T-cell (primary cell): ENCODE results near the gene NIPA2. TPM values are rescaled to one million over a fixed set of nuclear protein-coding genes. Genes with fewer than 3 reads are reported as not detected.

Experiments used
- ATAC-seq, 4 experiments: fragments of 200-7000 bp in 3 of 4; fragments of 150-1000 bp in 1 of 4; cut with Tn5 transposase; replicated peaks in 1 of 4; 1 replicate in 3 of 4; 2 replicates in 1 of 4; pipeline ENCODE4 v1.10.0; 2021; ENCODE audit warnings: moderate library complexity in 3 of 4, mild to moderate bottlenecking in 2 of 4, moderate number of reproducible peaks in 1 of 4
- CTCF ChIA-PET, 2 donors: fragments of 300-600 bp; sonication (Branson Sonifier 250); formaldehyde crosslinking; loops; one replicate each; lab custom pipeline; 2022; ENCODE audit warnings: antibody characterized with exemption in 2 of 2; lab: Charles Lee
- POLR2A ChIA-PET, 2 donors: fragments of 300-600 bp; sonication (Branson Sonifier 250); formaldehyde crosslinking; loops; one replicate each; lab custom pipeline; 2022; ENCODE audit warnings: antibody characterized with exemption in 2 of 2; lab: Charles Lee
- DNase-seq, 35 experiments: peaks; one replicate each; pipeline versions ENCODE4 v3.0.0 to v3.0.0-alpha.2; 2013 to 2023
- H3K27ac ChIP-seq: one replicate; pipeline ENCODE4 v1.5.1; 2013; ENCODE audit warnings: low read length
- H3K27me3 ChIP-seq, 2 experiments: replicated peaks in 1 of 2; 1 replicate in 1 of 2; 2 replicates in 1 of 2; pipeline versions ENCODE4 v1.6.1 to v1.7.0; 2013; ENCODE audit warnings: low read length in 1 of 2, mixed read lengths in 1 of 2; ENCODE audit not compliant: control insufficient read depth in 2 of 2, insufficient read depth in 2 of 2; ENCODE audit errors: extremely low read depth in 1 of 2
- H3K36me3 ChIP-seq, 2 donors: 1 replicate in 1 of 2; 2 replicates in 1 of 2; pipeline versions ENCODE4 v1.6.1 to v1.7.0; 2013; ENCODE audit warnings: low read length in 1 of 2; ENCODE audit not compliant: control insufficient read depth in 2 of 2, insufficient read depth in 1 of 2; ENCODE audit errors: extremely low read depth in 1 of 2
- H3K4me1 ChIP-seq, 2 experiments: 1 replicate in 1 of 2; 2 replicates in 1 of 2; pipeline versions ENCODE4 v1.6.1 to v1.7.0; 2013; ENCODE audit warnings: low read length in 2 of 2, mixed read lengths in 1 of 2; ENCODE audit not compliant: insufficient read depth in 2 of 2, control insufficient read depth in 1 of 2; ENCODE audit errors: extremely low read depth in 1 of 2
- H3K4me3 ChIP-seq, 2 donors: 1 replicate in 1 of 2; 2 replicates in 1 of 2; pipeline versions ENCODE4 v1.5.1 to v1.7.0; 2013; ENCODE audit warnings: mild to moderate bottlenecking in 2 of 2, low read length in 1 of 2, moderate library complexity in 1 of 2; ENCODE audit not compliant: control insufficient read depth in 1 of 2; ENCODE audit errors: extremely low read depth in 1 of 2
- H3K9me3 ChIP-seq: 2 replicates; pipeline ENCODE4 v1.7.0; 2013
- H3K27ac Mint-ChIP-seq, 2 donors: one replicate each; pipeline ENCODE4 v1.8.0; 2020 to 2021; ENCODE audit warnings: mild to moderate bottlenecking in 2 of 2, mixed read lengths in 2 of 2
- H3K27me3 Mint-ChIP-seq, 2 donors: one replicate each; pipeline ENCODE4 v1.8.0; 2021 to 2022; ENCODE audit warnings: mixed read lengths in 2 of 2
- H3K36me3 Mint-ChIP-seq: one replicate; pipeline ENCODE4 v1.8.0; 2021; ENCODE audit warnings: mixed read lengths
- H3K4me1 Mint-ChIP-seq, 3 donors: one replicate each; pipeline ENCODE4 v1.8.0; 2020 to 2022; ENCODE audit warnings: mixed read lengths in 3 of 3, mild to moderate bottlenecking in 1 of 3
- H3K4me3 Mint-ChIP-seq, 3 donors: one replicate each; pipeline ENCODE4 v1.8.0; 2020 to 2022; ENCODE audit warnings: mild to moderate bottlenecking in 3 of 3, mixed read lengths in 3 of 3, moderate library complexity in 3 of 3
- H3K9me3 Mint-ChIP-seq, 3 donors: one replicate each; pipeline ENCODE4 v1.8.0; 2020 to 2022; ENCODE audit warnings: mixed read lengths in 3 of 3
- WGBS: methylation state at CpG from one replicate; pipeline ENCODE4 v1.1.5; 2013; ENCODE audit warnings: missing lambda C conversion rate; ENCODE audit not compliant: insufficient coverage; 5-methylcytosine and 5-hydroxymethylcytosine counted together
- total RNA-seq, 35 experiments: library from RNA in 6 of 35; stranded (reverse) in 6 of 35; fragments of 120-200 nt in 1 of 35; gene quantifications; one replicate each; pipeline versions ENCODE4 v1.2.1 to v1.2.4 and lab custom pipeline; 2013 to 2026

The NIPA2 gene
- total RNA-seq, 5 donors from 2014 or later (not counting 1 experiment from before 2014, with no cell fraction given): 34.7 to 45.5 (median 43.2) TPM

GRCh38 chr15:22902046-22902445 lies 63.6 kb downstream of the NIPA2 start:
- H3K9me3 Mint-ChIP-seq: no peaks in the 10 kb centered on the region
- ATAC-seq: no peak
- Histone ChIP-seq H3K36me3 (no peaks in the 10 kb centered on the region), H3K27ac (no peak overlapping the region), H3K4me3 (no peak overlapping the region), H3K9me3 (no peaks in the 10 kb centered on the region), H3K27me3 (no peaks in the 10 kb centered on the region), H3K4me1 (no peaks in the 10 kb centered on the region)
- no peaks in the 10 kb centered on the region for H3K27me3 Mint-ChIP-seq
- 90% methylated on average over 5 of the region's 11 CpGs for WGBS
- CTCF ChIA-PET: no interaction called here
- POLR2A ChIA-PET: no interaction called here
- H3K4me1 Mint-ChIP-seq: no peaks in the 10 kb centered on the region
- H3K36me3 Mint-ChIP-seq: peaks cover 8% of the 10 kb centered on the region
- no peak for DNase-seq
- no peak overlapping the region for H3K27ac Mint-ChIP-seq
- H3K4me3 Mint-ChIP-seq: no peak overlapping the region

- Mint-ChIP-seq H3K36me3 (peaks cover 6% of the 10 kb centered on the region), H3K4me3 (no peak overlapping the region), H3K4me1 (no peaks in the 10 kb centered on the region), H3K27ac (no peak overlapping the region), H3K27me3 (no peaks in the 10 kb centered on the region), H3K9me3 (no peaks in the 10 kb centered on the region)
- DNase-seq (no peak), ATAC-seq (no peak)
- Histone ChIP-seq H3K9me3 (no peaks in the 10 kb centered on the region), H3K36me3 (no peaks in the 10 kb centered on the region), H3K27ac (no peak overlapping the region), H3K27me3 (no peaks in the 10 kb centered on the region), H3K4me3 (no peak overlapping the region), H3K4me1 (no peaks in the 10 kb centered on the region)
- 84% methylated on average over 12 of the region's 12 CpGs for WGBS
- CTCF ChIA-PET: no interaction called here
- POLR2A ChIA-PET: no interaction called here
Measured at GRCh38 chr15:22902578-22902977, 64.1 kb downstream of the NIPA2 start.

GRCh38 chr15:22902981-22903380 lies 64.5 kb downstream of the NIPA2 start:
- ATAC-seq: no peak
- CTCF ChIA-PET: no interaction called here
- H3K27ac Mint-ChIP-seq: no peak overlapping the region

GRCh38 chr15:22903427-22903826 lies 65.0 kb downstream of the NIPA2 start:
- no peaks in the 10 kb centered on the region for H3K9me3 ChIP-seq
- no peaks in the 10 kb centered on the region for H3K27me3 ChIP-seq
- ChIA-PET POLR2A (no interaction called here), CTCF (no interaction called here)
- H3K27ac ChIP-seq: no peak overlapping the region
- ATAC-seq (no peak), DNase-seq (no peak)
- no peaks in the 10 kb centered on the region for H3K36me3 ChIP-seq
- Mint-ChIP-seq H3K4me3 (no peak overlapping the region), H3K4me1 (no peaks in the 10 kb centered on the region), H3K36me3 (peaks cover 6% of the 10 kb centered on the region), H3K27me3 (no peaks in the 10 kb centered on the region), H3K27ac (no peak overlapping the region), H3K9me3 (no peaks in the 10 kb centered on the region)
- H3K4me1 ChIP-seq: no peaks in the 10 kb centered on the region
- no peak overlapping the region for H3K4me3 ChIP-seq
- 94% methylated on average over 16 of the region's 18 CpGs for WGBS

More at GRCh38 chr15:22902981-22903380, 64.5 kb downstream of the NIPA2 start:
- no peaks in the 10 kb centered on the region for H3K4me1 Mint-ChIP-seq
- WGBS: 94% methylated on average over 9 of the region's 11 CpGs
- no peaks in the 10 kb centered on the region for H3K27me3 ChIP-seq
- no peaks in the 10 kb centered on the region for H3K27me3 Mint-ChIP-seq
- POLR2A ChIA-PET: no interaction called here
- no peaks in the 10 kb centered on the region for H3K9me3 Mint-ChIP-seq
- H3K9me3 ChIP-seq: no peaks in the 10 kb centered on the region
- no peak overlapping the region for H3K4me3 Mint-ChIP-seq
- no peak overlapping the region for H3K27ac ChIP-seq
- no peak for DNase-seq
- no peak overlapping the region for H3K4me3 ChIP-seq
- peaks cover 6% of the 10 kb centered on the region for H3K36me3 Mint-ChIP-seq
- no peaks in the 10 kb centered on the region for H3K4me1 ChIP-seq
- H3K36me3 ChIP-seq: no peaks in the 10 kb centered on the region

- Histone ChIP-seq H3K4me1 (no peaks in the 10 kb centered on the region), H3K27me3 (no peaks in the 10 kb centered on the region), H3K9me3 (no peaks in the 10 kb centered on the region), H3K27ac (no peak overlapping the region), H3K4me3 (no peak overlapping the region), H3K36me3 (no peaks in the 10 kb centered on the region)
- ATAC-seq (no peak), DNase-seq (no peak)
- POLR2A ChIA-PET: no interaction called here
- no peak overlapping the region for H3K27ac Mint-ChIP-seq
- H3K4me3 Mint-ChIP-seq: no peak overlapping the region
- no peaks in the 10 kb centered on the region for H3K27me3 Mint-ChIP-seq
- no peaks in the 10 kb centered on the region for H3K4me1 Mint-ChIP-seq
- no peaks in the 10 kb centered on the region for H3K9me3 Mint-ChIP-seq
- 84% methylated on average over 14 of the region's 19 CpGs for WGBS
- peaks cover 10% of the 10 kb centered on the region for H3K36me3 Mint-ChIP-seq
- CTCF ChIA-PET: no interaction called here
Measured at GRCh38 chr15:22903961-22904534, 65.6 kb downstream of the NIPA2 start.

GRCh38 chr15:22904736-22905135 lies 66.3 kb downstream of the NIPA2 start:
- Mint-ChIP-seq H3K4me3 (no peak overlapping the region), H3K27ac (no peak overlapping the region), H3K9me3 (no peaks in the 10 kb centered on the region), H3K4me1 (no peaks in the 10 kb centered on the region), H3K36me3 (peaks cover 10% of the 10 kb centered on the region), H3K27me3 (no peaks in the 10 kb centered on the region)
- ATAC-seq: no peak
- Histone ChIP-seq H3K27me3 (no peaks in the 10 kb centered on the region), H3K36me3 (peaks cover 0 to 3% of the 10 kb centered on the region in 2 donors), H3K4me3 (no peak overlapping the region), H3K9me3 (no peaks in the 10 kb centered on the region), H3K4me1 (no peaks in the 10 kb centered on the region), H3K27ac (no peak overlapping the region)
- POLR2A ChIA-PET: no interaction called here
- 92% methylated on average over 10 of the region's 11 CpGs for WGBS
- DNase-seq: no peak
- CTCF ChIA-PET: no interaction called here
